Renal cortex interstitium (tissue), 11 donors: ENCODE data around the gene HDDC3. TPM values are rescaled to one million over a fixed set of nuclear protein-coding genes. Genes with fewer than 3 reads are reported as not detected.
"Not testable (repeated sequence)": the region's sequence is repeated elsewhere in the genome, so short reads cannot be mapped to it uniquely, and the experiment has no call there.

ENCODE experiments used
- DNase-seq, 11 donors: peaks; one replicate each; pipeline ENCODE4 v3.0.0-alpha.2; 2013; ENCODE audit warnings: low read depth in 9 of 11, low spot score in 4 of 11; ENCODE audit errors: extremely low read depth in 1 of 11
- polyA plus RNA-seq, 3 donors: library from polyadenylated mRNA; unstranded; fragments of 120-200 nt; gene quantifications; one replicate each; pipeline ENCODE4 v1.2.1, GENCODE V29; 2013; ENCODE audit not compliant: insufficient read length in 3 of 3

The HDDC3 gene
- polyA plus RNA-seq, 3 donors, result 15.6 to 21.0 (median 19.7) TPM

DNA sequence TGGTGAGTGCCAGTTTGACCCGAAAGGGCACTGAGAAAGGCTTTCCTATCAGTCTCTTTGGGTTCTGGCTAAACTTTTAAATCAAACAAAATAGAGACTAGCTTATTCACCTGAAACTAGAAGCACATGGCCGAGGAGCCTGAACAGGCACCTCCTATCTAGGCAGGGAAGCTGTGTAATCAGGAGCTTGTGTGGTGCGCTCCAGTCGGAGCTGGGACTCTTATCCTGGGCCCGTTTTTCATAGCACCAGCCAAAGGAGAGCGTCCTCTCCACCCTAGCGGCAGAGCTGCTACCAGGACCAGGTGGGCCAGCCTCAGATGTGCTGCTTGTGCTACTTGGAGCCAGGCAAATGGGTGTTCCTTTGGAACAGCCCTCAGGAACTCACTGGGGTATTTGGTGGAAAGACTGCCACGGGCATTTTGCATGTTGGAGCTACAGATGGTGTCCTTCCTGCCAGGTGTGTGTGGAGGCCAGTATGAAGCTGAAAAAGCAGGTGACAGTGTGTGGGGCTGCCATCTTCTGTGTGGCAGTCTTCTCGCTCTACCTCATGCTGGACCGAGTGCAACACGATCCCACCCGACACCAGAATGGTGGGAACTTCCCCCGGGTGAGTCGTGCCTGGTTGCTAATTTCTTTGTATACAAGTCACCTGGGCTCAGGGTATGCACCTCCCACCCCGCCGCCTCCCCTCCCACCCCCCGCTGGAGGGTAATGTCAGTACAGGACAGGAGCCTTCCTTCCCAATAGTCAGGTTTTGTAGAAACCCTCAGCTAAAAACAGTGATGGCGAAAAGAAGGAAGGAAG, 28.4 kb downstream of the HDDC3 start:
- DNase-seq, result no peak

DNA sequence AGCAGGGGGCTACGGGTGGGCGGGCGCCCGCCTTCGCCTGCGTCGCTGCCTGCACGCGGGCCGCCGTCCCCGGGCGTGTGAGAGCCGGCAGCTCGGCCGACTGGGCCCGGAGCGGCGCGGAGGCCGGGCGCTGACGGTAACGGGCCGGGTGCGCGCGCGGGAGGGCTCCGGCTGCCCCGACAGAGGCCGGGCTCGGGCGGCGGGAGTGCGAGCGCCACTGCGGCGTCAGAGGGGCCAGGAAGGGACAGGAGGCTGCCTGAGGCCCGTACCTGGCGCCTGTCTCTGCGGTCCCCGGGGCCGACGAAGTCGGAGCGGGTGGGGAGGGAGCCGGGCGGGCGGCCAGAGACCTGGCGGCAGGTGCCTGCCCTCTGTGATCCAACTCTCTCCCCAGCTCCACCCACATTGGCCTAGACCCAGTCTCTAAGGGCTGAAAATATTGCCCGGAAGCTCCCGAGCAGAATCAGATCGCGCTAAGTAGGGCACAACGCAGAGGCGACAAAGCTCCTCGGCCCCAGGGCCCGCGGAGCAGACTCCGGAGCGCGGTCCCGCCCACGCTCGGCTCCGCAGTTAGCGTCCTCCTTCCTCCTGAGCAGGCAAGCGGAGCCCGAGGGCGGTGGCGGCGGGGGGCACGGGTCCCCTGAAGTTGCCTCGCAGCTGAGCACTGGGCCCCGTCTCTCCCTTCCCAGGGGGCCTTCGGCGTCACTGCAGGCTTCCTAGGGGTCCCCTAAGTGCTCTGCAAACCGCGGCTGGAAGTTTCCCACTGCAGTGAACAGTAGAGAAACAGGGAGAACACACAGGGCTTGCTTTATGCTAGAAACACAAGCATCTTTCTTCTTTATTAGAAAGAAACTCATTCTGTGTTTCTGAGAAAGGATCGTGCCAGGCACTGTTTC, 29.3 kb downstream of the HDDC3 start, which contains the start of gene MAN2A2:
Gene MAN2A2, plus strand, starts transcription at position 463 of the 893 bp plus-strand sequence. CDS start 906 bp downstream, outside the sequence.
- DNase-seq, result peak in 1 of 11 donors; percentile 42

DNA sequence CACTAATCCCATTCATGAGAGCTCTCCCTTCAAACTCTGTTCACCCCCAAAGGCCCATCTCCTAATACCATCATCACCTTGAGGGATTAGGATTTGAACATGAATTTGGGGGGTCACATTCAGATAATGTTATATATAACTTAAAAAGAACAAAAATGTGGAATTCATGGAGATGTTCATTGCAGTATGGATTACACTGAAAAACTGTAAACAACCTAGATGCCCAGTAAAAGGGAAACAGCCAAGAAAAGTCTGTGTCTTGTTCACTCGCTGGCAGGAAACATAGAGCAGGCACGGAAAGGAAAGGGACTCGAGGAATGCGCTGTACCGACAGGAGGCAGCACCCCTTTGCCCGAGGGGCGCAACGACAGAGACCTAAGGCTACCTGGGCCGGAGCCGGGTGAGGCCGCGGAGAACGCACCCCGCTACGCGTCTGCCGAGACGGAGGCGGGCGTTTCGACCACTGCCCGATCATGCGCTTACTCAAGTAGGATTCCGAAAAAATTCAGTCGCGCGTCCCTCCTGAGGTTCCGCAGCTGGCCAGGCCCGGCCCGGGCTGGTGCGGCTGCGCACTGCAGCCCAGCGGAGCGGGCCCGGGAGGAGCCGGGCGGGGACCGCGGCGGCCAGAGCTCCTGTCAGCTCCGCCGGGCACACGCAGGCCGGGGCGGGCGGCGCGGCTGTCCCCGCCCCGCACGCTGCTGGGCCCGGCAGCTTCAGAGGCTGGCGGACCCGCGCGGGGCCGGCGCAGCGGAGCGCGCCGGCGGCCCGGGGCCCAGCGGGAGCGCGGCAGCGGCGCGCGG, 30.1 kb downstream of the HDDC3 start:
- DNase-seq, result peak in 6 of 11 donors; percentile 63 to 78 (median 74)

DNA sequence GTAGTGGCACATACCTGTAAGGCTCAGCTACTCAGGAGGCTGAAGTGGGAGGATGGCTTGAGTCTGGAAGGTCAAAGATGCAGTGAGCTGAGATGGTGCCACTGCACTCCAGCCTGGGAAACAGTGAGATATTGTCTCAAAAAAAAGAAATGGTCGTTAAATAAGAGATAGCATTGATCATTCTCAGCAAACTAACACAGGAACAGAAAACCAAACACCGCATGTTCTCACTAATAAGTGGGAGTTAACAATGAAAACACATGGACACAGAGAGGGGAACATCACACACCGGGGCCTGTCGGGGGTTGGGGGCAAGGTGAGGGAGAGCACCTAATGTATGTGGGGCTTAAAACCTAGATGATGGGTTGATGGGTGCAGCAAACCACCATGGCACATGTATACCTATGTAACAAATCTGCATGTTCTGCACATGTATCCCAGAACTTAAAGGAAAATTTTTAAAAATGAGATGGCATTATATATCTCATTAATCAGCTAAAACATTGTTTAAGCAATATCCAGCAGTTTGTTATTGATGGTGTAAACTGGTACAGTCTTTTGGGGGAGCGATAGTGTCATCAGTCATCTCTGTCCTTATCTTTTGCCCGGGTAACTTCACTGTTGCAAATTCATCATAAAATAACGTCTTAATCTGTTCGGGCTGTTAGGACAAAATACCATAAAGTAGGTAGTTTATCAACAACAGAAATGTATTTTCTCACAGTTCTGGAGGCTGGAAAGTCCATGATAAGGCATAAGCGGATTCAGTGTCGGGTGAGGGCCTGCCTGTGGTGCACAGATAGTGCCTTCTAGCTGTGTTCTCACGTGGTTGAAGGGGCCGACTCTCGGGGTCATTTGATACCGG, 30.9 kb downstream of the HDDC3 start:
- DNase-seq, result no peak

DNA sequence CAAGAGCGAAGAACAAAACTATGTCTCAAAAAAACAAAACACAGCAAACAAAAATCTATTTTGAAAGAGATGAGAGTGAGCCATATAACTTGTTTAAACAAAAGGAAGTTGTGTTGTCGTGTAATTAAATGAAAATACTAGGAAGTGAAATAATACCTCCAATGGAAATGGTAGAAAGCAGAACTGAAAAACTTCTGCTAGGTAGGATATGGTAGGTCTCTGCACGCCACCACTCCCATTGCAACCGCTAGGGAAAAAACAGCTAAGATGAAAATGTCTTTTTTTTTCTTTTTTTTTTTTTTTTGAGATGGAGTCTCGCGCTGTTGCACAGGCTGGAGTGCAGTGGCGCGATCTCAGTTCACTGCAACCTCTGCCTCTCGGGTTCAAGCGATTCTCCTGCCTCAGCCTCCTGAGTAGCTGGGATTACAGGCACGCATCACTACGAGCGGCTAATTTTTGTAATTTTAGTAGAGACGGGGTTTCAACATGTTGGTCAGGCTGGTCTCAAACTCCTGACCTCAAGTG, 35.2 kb downstream of the HDDC3 start:
- DNase-seq, result not testable (repeated sequence)

DNA sequence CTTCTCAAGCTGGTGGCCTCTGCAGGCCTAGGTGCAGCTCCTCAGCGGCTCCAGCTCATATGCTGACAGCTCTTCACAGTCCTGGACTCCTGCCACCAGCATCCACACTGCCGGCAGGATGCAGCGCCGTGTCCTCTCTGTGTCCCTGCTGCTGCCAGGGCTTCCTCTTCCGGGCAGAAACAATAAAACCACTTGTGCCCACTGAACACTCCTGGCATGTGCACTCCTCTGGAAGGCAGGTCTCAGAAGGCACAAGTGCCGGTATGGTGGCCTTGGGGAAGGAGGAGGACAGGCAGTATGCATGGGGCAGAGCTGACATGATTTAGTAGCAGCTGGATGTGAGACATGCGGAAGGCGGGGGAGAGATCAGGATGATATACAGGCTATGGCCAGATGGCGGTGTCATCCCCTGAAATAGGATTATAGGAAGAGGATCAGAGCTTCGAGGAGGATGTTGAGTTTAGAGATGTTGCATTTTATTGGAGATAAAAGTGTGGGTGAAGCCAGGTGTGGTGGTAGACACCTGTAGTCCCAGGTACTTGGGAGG, 36.7 kb downstream of the HDDC3 start:
- DNase-seq, result peak in 1 of 11 donors; percentile 41

DNA sequence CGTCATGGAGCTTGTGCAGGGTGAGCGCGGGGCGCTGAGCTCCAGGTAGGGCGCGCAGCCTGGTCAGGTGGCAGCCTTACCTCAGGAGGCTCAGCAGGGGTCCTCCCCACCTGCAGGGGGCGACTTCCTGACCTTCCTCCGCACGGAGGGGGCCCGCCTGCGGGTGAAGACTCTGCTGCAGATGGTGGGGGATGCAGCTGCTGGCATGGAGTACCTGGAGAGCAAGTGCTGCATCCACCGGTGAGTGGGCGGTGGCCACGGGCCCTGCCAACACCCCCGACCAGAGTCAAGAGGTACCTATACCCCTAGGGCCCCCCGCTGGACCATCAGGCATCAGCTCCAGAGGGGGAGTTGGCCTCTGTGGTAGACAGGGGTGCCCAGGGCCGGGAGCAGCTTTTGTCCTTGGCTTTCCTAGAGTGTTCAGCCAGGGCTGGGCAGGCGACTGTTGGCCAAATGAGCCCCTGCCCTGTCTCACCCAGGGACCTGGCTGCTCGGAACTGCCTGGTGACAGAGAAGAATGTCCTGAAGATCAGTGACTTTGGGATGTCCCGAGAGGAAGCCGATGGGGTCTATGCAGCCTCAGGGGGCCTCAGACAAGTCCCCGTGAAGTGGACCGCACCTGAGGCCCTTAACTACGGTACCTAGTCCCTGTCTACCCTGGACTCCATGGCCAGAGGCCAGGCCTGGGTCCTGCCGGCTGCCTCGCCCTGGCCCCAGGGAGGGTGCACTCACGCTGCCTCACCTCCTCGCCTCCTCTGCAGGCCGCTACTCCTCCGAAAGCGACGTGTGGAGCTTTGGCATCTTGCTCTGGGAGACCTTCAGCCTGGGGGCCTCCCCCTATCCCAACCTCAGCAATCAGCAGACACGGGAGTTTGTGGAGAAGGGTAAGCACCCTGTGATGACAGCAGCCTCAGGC, 38.9 kb downstream of the HDDC3 start:
- DNase-seq, result no peak

DNA sequence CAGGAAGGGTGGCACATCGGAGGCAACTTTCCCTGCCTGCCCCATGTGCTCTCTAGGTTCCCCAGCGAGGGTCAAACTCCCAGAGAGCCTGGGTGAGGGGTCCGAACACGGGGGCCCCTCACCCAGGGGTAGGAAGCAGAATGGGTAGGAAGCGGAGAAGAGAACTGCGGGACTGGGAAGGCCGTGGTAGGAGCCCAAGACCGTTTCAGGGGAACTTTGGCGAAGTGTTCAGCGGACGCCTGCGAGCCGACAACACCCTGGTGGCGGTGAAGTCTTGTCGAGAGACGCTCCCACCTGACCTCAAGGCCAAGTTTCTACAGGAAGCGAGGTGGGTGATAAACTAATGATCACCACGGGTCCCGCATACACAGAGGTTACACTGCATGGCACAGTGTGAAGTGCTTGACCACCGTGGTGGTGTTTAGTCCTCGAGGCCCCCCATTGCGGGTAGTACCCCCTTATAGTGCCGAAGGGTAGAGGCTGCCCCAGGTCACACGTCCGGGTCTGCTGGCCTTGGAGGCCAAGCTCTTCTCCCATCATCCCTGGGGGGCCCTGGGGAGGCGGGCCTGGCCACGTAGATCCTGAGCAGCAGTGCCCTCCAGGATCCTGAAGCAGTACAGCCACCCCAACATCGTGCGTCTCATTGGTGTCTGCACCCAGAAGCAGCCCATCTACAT, 39.7 kb downstream of the HDDC3 start:
- DNase-seq, result no peak

DNA sequence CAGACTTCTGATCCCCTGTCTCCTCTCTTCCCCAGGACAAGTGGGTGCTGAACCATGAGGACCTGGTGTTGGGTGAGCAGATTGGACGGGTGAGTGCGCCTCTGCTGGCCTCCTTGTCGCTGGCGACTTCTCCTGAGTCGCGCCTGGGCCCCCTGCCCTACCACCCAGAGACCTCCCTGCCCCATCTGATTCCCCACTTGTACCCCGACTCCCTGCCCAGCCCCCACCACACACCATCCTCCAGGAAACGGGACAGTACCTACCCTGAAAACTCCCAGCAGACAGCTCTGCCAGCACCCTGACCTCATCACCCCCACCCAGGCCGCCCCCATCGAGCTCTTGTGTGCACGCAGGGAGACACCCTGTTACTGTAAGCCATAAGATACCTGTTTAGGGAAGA, 40.3 kb downstream of the HDDC3 start:
- DNase-seq, result no peak

DNA sequence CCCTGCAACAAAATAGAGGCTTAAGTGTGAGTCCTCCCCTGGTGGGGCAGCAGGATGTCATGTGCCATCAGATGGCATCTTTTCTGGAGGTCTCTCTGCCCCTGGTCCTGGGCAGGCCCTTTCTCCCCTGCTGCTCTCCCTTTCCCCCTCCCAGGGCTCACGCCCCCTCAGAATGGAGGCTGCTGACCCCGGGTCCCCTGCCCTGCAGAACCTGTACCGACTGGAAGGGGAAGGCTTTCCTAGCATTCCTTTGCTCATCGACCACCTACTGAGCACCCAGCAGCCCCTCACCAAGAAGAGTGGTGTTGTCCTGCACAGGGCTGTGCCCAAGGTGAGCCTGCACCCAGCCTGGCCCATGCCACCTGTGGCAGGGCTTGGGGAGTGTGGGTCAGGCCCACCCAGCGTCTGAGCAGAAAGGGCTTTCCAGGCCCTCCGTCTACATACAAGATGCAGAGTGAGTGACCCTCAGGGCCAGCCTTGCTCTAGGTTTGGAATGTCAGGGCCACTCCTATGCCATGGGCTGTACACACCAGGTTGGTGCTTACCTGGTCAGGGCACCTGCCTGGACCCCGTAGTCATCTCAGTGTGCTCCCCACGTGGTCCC, 40.9 kb downstream of the HDDC3 start:
- no peak for DNase-seq

DNA sequence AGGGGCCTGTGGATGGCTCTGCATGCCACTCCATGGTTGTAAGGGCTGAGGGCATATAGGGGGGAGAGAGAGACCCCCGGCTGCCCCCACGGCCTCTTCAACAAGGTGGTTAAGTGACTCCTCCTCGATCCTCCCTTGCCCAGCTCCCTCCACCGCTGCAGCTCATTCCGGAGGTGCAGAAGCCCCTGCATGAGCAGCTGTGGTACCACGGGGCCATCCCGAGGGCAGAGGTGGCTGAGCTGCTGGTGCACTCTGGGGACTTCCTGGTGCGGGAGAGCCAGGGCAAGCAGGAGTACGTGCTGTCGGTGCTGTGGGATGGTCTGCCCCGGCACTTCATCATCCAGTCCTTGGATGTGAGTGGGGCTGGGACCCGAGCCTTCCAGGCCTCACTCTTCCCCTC, 41.5 kb downstream of the HDDC3 start:
- DNase-seq, result no peak

DNA sequence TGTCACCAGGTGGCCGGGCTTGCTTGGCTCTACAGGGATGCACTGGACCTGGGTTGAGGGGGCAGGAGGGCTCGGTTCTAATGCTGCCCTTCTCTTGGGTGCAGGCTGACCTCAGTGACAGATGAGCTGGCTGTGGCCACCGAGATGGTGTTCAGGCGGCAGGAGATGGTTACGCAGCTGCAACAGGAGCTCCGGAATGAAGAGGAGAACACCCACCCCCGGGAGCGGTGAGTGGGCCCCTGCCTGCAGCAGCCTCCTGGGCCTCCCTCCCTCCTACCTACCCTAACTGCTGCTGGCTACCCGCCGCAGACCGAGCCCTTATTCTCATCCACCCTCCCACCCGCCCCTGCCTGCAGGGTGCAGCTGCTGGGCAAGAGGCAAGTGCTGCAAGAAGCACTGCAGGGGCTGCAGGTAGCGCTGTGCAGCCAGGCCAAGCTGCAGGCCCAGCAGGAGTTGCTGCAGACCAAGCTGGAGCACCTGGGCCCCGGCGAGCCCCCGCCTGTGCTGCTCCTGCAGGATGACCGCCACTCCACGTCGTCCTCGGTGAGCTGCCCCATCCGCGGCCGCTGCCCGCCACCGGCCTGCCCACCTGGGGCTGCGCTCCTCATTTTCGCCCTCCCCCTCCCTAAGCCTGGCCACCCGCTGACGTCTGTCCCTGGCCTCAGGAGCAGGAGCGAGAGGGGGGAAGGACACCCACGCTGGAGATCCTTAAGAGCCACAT, 42.5 kb downstream of the HDDC3 start:
- no peak for DNase-seq

DNA sequence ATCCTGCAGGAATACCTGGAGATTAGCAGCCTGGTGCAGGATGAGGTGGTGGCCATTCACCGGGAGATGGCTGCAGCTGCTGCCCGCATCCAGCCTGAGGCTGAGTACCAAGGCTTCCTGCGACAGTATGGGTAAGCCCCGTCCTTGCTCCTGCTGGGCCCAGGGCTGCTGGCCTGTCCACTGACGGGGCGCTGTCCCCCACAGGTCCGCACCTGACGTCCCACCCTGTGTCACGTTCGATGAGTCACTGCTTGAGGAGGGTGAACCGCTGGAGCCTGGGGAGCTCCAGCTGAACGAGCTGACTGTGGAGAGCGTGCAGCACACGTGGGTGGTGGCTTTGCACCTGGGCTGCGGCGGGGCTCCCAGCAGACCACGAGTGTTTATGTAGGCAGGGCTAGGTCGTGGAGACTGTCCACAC, 43.0 kb downstream of the HDDC3 start:
- no peak for DNase-seq

DNA sequence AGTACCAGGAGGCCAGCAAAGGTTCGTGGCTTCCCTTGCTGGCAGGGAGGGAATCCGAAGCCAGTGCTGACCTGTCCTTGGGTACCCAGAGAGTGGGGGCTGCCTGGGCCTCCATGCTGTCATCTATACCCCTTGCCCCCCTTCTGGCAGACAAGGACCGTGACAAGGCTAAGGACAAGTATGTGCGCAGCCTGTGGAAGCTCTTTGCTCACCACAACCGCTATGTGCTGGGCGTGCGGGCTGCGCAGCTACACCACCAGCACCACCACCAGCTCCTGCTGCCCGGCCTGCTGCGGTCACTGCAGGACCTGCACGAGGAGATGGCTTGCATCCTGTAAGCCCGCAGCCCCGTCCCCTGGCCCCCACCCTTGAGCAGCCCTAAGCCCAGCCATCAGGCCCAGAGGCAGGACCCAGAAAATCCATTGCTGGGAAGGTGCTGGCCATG, 45.3 kb downstream of the HDDC3 start:
- DNase-seq, result no peak

DNA sequence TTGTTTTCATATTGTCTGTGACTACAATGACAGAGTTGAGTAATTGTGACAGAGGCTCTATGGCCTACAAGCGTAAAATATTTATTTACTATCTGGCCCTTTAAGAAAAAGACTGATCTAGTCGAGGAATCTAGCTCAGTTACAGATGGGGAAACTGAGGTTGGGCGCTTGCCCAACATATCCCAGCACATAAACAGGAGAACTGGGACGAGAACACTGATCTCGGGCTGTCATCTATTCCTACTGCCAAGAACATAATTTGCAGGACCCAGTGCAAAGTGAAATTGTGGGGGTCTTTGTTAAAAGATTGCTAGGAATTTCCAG, 46.1 kb downstream of the HDDC3 start:
- DNase-seq, result no peak
